Stimulated activated CD8-positive, alpha-beta memory T cell treated with anti-CD3 and anti-CD28 coated beads, Interleukin-15, amount 100 ng/mL, for 1 hour (primary cell): Measurements from ENCODE around the gene SLC35E3.

Experiments used
- DNase-seq: peaks from one replicate; pipeline ENCODE4 v3.0.0-alpha.2; 2020; ENCODE audit warnings: low read depth

Gene SLC35E3

GRCh38 chr12:68771223-68771925 lies 25.4 kb downstream of the SLC35E3 start:
- DNase-seq, result no peak

DNA sequence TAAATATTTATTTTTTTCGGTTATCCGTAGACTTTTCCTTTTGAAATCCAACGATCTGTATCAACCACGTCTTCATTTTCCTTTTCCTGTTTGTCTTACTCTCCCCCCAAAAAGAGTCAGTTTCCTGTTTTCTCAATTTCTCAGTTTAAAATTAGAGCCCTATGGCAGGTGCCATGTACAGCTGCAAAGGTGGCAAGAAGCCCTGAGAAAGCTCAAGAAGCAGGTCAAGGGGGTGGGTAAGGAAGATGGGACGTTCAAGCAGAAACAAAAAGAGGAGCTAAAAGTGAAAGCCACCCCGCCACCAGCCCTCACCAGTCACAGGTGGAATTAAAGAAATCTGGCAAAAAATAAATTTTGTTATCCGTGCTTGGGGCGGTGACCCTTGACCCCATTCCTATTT lies 26.7 kb downstream of the SLC35E3 start:
- DNase-seq, result no peak

GRCh38 chr12:68773582-68773981 lies 27.6 kb downstream of the SLC35E3 start:
- DNase-seq, result no peak

DNA sequence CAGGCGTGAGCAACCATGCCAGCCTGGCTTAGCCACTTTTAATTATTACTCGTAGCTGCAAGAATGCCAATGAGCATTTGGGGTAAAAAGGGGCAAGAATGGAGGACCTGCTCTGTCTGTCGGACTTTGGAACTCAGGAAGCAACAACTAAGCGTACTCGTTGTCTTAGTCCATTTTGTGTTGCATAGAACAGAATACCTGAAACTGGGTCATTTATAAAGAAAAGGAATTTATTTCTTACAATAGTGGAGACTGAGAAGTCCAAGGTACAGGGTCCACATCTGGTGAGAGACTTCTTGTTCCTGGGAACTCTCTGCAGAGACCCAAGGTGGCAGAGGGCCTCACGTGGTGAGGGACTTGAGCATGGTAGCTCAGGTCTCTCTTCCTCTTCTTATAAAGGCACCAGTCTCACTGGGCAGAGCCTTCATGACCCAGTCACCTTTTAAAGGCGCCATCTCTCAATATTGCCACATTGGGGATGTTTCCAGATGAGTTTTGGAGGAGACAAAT lies 29.2 kb downstream of the SLC35E3 start:
- DNase-seq, result no peak

- DNase-seq, result no peak
Measured at GRCh38 chr12:68776976-68777610, 31.1 kb downstream of the SLC35E3 start.

- DNase-seq, result no peak
Measured at GRCh38 chr12:68779280-68779679, 33.3 kb downstream of the SLC35E3 start.

GRCh38 chr12:68780731-68781130 lies 34.8 kb downstream of the SLC35E3 start:
- no peak for DNase-seq

GRCh38 chr12:68781728-68782127 lies 35.8 kb downstream of the SLC35E3 start:
- DNase-seq, result no peak

GRCh38 chr12:68784015-68784414 lies 38.0 kb downstream of the SLC35E3 start:
- DNase-seq, result no peak

DNA sequence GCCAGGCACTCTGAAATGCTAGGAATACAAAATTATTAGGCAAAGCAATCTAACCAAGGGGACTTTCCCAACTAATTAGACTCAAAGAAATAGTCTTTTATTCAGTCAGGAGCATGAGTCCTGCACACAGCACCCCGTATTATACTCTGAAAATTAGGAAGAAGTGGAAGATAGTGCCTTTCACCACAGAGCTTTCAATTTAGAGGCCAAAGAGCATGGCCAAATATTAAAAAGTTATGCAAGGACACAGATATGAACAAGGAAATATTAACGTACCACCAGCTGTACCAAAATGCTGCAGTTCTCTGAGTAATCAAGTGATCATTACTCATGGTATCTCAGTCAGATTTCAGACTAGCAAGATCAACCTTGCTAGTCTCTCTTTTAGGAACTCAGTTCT lies 39.4 kb downstream of the SLC35E3 start:
- no peak for DNase-seq

GRCh38 chr12:68785823-68786222 lies 39.8 kb downstream of the SLC35E3 start:
- DNase-seq, result no peak

- no peak for DNase-seq
Measured at GRCh38 chr12:68786929-68787328, 41.0 kb downstream of the SLC35E3 start.

- DNase-seq, result no peak
Measured at GRCh38 chr12:68788554-68789143, 42.7 kb downstream of the SLC35E3 start.

DNA sequence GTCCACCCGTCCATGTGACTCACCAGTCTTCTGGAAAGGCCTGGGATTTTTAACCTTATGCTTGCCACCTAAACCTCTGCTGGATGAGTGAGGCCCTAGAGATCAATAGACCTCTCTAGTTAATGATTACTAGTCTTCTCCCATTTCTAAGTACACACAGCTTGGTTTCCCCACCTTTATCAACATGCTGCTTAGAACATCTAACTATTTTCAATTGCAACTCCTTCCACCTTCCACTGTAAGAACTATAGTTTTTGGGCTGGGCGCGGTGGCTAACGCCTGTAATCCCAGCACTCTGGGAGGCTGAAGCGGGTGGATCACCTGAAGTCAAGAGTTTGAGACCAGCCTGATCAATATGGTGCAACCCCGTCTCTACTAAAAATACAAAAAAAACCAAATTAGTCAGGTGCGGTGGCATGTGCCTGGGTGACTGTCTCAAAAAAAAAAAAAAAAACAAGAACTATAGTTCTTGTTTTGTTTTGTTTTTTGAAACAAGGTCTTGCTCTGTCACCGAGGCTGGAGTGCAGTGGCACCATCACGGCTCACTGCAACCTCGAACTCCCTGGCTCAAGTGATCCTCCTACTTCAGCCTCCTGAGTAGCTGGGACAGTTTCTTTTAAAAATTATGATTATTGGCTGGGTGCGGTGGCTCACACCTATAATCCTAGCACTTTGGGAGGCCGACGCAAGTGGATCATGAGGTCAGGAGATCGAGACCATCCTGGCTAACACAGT lies 43.3 kb downstream of the SLC35E3 start:
- no peak for DNase-seq

DNA sequence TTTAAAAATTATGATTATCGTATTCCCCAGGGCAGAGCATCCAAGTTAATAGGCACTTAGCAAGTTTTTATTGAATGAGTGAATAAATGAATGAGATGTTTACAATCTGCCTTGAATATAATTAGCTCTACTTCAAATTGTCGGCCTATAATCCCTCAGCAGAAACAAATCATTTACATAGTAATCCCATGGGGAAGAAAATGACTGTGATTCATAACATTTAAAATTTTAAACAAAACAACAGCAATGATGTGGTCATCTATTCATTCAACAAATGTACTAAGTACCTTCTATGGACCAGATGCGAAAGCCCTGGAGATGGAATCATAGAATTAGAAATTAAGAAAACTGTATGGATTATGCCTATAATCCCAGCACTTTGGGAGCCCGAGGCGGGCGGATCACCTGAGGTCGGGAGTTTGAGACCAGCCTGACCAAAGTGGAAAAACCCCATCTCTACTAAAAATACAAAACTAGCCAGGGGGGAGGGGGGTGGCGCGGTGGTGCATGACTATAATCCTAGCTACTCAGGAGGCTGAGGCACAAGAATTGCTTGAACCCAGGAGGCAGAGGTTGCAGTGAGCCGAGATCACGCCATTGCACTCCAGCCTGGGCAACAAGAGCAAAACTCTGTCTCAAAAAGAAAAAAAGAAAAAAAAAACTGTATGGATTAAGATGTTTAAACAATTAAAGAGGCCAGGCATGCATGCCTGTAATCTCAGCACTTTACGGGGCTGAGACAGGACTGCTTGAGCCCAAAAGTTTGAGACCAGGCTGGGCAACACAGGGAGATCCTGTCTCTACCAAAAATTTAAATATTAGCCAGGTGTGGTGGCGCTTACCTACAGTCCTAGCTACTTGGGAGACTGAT lies 44.3 kb downstream of the SLC35E3 start:
- no peak for DNase-seq

GRCh38 chr12:68790952-68791234 lies 44.9 kb downstream of the SLC35E3 start:
- DNase-seq, result no peak

DNA sequence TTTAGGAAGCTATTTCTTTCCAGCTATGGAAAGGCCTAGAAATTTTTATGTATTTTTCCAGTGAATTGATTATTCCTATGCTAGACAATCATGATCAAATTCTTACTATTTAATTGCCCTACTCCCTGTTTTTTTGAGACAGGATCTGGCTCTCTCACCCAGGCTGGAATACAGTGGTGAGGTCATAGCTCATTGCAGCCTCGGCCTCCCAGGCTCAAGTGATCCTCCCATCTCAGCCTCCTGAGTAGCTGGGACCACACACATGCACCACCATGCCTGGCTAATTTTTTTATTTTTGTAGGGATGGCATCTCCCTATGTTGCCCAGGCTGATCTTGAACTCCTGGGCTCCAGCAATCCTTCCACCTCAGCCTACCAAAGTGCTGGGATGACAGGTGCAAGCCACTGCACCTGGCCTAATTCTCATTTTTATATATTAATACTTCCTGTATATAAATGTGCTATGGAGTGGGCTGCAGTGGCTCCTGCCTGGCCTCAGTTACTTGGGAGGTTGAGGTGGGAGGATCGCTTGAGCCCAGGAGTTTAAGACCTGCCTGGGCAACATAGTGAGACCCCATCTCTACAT lies 46.0 kb downstream of the SLC35E3 start:
- no peak for DNase-seq

- DNase-seq, result no peak
Measured at GRCh38 chr12:68792952-68793351, 47.0 kb downstream of the SLC35E3 start.

- no peak for DNase-seq
Measured at GRCh38 chr12:68793436-68793835, 47.5 kb downstream of the SLC35E3 start.

GRCh38 chr12:68793975-68794652 lies 48.1 kb downstream of the SLC35E3 start:
- no peak for DNase-seq
